Fibroblast of pulmonary artery (primary cell): Measurements from ENCODE around the gene URI1.
"Not testable (repeated sequence)": the region's sequence is repeated elsewhere in the genome, so short reads cannot be mapped to it uniquely, and the experiment has no call there.

Experiments used
- DNase-seq: peaks from one replicate; pipeline ENCODE4 v3.0.0-alpha.2; 2010; ENCODE audit warnings: low read depth
- H3K4me3 ChIP-seq: replicated peaks from 2 replicates; pipeline ENCODE4 v1.5.1; 2011; ENCODE audit warnings: low read depth, mild to moderate bottlenecking, control low read depth, low read length, moderate library complexity
- TF ChIP-seq, protein P1 (sequence below): IDR thresholded peaks from 2 replicates; pipeline ENCODE4 v1.5.1; 2011; ENCODE audit warnings: mild to moderate bottlenecking, control low read depth, low read length, inconsistent platforms; ENCODE audit errors: missing control alignments

The URI1 gene

DNA sequence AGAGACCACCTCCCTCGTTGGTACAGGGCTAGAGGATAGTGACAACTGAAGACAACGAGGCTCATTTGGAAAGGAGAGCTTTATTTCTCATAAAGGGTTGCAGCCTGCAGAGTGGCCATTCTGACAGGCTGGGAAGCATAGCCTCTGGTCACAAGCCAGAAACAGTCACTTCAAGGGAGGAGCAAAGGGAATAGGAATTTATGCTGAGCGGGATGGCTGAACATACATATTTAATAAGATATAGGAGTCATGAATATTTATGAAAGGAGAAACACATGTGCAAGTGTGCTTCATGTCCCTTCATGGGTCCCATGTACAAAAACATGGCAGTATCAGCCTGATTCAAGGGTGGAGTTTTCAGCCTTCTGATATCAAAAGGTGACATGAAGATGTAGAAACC, 27.1 kb upstream of the URI1 start:
- TF ChIP-seq, protein P1, sequence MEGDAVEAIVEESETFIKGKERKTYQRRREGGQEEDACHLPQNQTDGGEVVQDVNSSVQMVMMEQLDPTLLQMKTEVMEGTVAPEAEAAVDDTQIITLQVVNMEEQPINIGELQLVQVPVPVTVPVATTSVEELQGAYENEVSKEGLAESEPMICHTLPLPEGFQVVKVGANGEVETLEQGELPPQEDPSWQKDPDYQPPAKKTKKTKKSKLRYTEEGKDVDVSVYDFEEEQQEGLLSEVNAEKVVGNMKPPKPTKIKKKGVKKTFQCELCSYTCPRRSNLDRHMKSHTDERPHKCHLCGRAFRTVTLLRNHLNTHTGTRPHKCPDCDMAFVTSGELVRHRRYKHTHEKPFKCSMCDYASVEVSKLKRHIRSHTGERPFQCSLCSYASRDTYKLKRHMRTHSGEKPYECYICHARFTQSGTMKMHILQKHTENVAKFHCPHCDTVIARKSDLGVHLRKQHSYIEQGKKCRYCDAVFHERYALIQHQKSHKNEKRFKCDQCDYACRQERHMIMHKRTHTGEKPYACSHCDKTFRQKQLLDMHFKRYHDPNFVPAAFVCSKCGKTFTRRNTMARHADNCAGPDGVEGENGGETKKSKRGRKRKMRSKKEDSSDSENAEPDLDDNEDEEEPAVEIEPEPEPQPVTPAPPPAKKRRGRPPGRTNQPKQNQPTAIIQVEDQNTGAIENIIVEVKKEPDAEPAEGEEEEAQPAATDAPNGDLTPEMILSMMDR: no peak
- H3K4me3 ChIP-seq: no peak overlapping the region
- no peak for DNase-seq

DNA sequence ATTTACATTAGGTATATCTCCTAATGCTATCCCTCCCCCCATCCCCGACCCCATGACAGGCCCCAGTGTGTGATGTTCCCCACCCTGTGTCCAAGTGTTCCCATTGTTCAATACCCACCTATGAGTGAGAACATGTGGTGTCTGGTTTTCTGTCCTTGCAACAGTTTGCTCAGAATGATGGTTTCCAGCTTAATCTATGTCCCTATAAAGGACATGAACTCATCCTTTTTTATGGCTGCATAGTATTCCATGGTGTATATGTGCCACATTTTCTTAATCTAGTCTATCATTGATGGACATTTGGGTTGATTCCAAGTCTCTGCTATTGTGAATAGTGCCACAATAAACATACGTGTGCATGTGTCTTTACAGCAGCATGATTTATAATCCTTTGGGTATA, 26.2 kb upstream of the URI1 start:
- H3K4me3 ChIP-seq, DNase-seq: not testable (repeated sequence)

DNA sequence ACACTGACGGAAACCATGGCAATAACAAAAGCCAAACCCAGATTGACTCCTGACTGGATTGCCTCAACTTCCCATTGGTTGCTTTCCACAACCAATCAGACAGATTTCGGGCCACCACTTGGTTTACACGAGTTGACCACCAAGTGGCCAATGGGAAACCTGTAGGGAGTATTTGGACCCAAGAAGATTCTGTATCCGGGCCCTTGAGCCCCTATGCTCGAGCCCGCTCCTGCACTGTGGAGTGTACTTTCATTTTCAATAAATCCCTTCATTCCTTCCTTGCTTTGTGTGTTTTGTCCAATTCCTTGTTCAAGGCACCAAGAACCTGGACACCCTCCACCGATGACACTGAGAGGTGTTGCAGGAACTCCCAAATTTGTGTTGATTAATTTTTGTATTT, 24.1 kb upstream of the URI1 start:
- H3K4me3 ChIP-seq: no peak overlapping the region
- TF ChIP-seq, protein P1: no peak
- no peak for DNase-seq

DNA sequence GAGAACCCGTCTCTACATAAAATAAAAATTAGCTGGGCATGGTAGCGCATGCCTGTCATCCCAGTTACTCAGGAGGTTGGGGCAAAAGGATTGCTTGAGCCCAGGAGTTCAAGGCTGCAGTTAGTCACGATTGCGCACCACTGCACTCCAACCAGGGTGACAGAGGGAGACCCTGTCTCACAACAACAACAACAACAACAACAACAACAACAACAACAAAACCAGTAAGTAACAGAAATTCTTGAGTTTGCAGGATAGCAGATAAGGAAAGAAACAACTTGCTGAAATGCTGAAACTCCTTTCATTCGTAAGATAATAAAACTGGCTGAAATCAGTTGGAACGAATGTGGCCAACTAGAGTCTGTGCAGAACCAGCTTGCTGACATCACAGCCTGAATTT, 23.1 kb upstream of the URI1 start:
- no peak for DNase-seq
- TF ChIP-seq, protein P1: no peak
- H3K4me3 ChIP-seq: no peak overlapping the region

DNA sequence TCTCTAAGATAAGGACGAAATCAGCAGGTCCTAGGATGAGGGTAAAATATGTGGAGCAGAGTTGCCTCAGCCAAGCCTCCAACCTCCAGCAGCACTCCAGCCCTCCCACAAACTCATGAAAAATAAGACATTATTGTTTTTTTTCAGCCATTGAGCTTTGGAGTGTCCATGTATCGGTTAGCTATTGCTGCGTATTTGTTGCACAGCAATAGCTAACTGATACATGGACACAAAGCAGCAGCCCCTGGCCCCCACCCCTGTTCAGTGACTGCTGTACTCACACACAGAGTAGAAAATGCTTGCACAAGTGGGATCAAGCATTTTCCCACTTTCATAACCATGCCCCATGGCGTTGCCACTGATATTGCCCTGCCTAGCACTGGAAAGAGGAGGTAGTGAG, 19.1 kb upstream of the URI1 start:
- TF ChIP-seq, protein P1: no peak
- no peak overlapping the region for H3K4me3 ChIP-seq
- no peak for DNase-seq

DNA sequence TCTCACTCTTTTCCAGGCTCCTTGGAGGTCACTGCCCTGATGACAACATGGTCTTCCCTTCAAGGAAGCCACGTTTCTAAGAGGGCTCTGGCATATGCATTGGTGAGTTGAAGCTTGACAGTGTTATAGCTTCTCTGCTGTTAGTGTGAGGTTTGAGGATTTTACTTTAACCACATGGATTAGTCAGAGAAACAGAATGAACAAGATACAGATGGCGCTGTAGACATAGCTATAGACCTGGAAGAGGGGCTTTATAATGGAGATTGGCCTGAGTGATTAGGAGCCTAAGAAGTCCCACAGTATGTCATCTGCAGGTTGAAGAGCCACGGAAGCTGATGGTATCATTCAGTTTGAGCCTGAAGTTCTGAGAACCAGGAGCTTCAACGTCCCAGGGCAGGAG, 18.4 kb upstream of the URI1 start:
- DNase-seq: no peak
- H3K4me3 ChIP-seq: no peak overlapping the region
- TF ChIP-seq, protein P1: no peak

DNA sequence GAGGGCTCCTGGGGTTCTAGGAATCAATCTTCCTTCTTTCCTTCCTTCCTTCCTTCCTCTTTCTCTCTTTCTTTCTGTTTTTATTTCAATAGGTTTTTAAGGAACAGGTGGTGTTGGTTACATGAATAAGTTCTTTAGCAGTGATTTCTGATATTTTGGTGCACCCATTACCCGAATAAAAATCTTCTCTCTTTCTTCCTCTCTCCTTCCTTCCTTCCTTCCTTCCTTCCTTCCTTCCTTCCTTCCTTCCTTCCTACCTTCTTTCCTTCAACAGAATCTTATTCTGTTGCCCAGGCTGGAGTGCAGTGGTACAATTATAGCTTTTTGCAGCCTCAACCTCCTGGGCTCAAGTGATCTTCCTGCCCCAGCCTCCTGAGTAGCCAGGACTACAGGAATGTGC, 16.0 kb upstream of the URI1 start:
- no peak for DNase-seq
- no peak overlapping the region for H3K4me3 ChIP-seq
- TF ChIP-seq, protein P1: no peak

DNA sequence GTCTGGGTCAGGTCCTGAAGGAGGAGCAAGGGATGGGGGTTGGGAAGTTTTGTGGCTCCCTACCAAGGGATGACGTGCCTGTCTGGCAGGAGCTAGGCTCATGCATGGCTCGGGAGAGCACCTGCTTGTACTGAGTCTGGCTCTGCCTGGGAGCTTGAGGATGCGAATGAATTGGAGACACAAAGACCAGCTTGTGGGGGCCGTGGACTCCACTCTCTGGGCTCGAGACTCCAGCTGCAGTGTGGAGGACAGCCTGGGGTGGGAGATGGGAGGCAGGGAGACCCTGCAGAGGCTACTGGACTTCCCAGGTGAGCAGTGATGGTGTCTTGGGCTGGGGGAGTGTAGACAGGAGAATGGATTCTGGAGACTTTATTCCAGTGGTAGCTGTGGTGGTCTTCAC, 15.2 kb upstream of the URI1 start:
- TF ChIP-seq, protein P1: no peak
- H3K4me3 ChIP-seq: no peak overlapping the region
- no peak for DNase-seq
